HG03064 (cell line): Measurements from ENCODE around the gene SLC25A24.

Source experiments
- ATAC-seq: cut with Tn5 transposase; IDR thresholded peaks from one replicate; pipeline ENCODE4 v1.9.1; 2021; ENCODE audit warnings: low read depth; ENCODE audit not compliant: unreplicated experiment

The SLC25A24 gene

GRCh38 chr1:108109295-108109973 is 90.7 kb downstream of the SLC25A24 start:
- ATAC-seq, result no peak

- no peak for ATAC-seq
These were observed 92.0 kb downstream of the SLC25A24 start for GRCh38 chr1:108108119-108108518.

- ATAC-seq, result no peak
These were observed 92.5 kb downstream of the SLC25A24 start for GRCh38 chr1:108107658-108108057.

GRCh38 chr1:108106775-108107174 is 93.4 kb downstream of the SLC25A24 start:
- ATAC-seq, result no peak

- ATAC-seq, result no peak
These were observed 100.0 kb downstream of the SLC25A24 start for GRCh38 chr1:108100148-108100547.

- ATAC-seq, result no peak
These were observed 103.1 kb downstream of the SLC25A24 start for GRCh38 chr1:108097018-108097417.

- no peak for ATAC-seq
These were observed 104.1 kb downstream of the SLC25A24 start for GRCh38 chr1:108096089-108096488.

GRCh38 chr1:108089477-108089876 is 110.7 kb downstream of the SLC25A24 start:
- no peak for ATAC-seq

- no peak for ATAC-seq
These were observed 114.5 kb downstream of the SLC25A24 start for GRCh38 chr1:108085628-108086027.

GRCh38 chr1:108084866-108085477 is 115.2 kb downstream of the SLC25A24 start:
- no peak for ATAC-seq
